BLaER1 (cell line): ENCODE results near the gene PIP4K2A.
A peak's percentile ranks its signal among the peaks of the same experiment; 100 is the strongest.

ENCODE experiments used
- H3K27ac ChIP-seq: shearing (Covaris generic); formaldehyde crosslinking; 2 replicates; pipeline ENCODE4 v1.8.1; 2022
- H3K27me3 ChIP-seq: shearing (Covaris generic); formaldehyde crosslinking; 2 replicates; pipeline ENCODE4 v1.8.1; 2022
- H3K36me3 ChIP-seq: shearing (Covaris generic); formaldehyde crosslinking; 2 replicates; pipeline ENCODE4 v1.8.1; 2022
- H3K4me1 ChIP-seq: shearing (Covaris generic); formaldehyde crosslinking; 2 replicates; pipeline ENCODE4 v1.8.1; 2022
- H3K4me2 ChIP-seq: shearing (Covaris generic); formaldehyde crosslinking; 2 replicates; pipeline ENCODE4 v1.8.1; 2022
- H3K4me3 ChIP-seq: shearing (Covaris generic); formaldehyde crosslinking; 2 replicates; pipeline ENCODE4 v1.8.1; 2022
- H3K9ac ChIP-seq: shearing (Covaris generic); formaldehyde crosslinking; 2 replicates; pipeline ENCODE4 v1.8.1; 2022
- H3K9me3 ChIP-seq: shearing (Covaris generic); formaldehyde crosslinking; 2 replicates; pipeline ENCODE4 v1.8.1; 2022
- H4K20me1 ChIP-seq: shearing (Covaris generic); formaldehyde crosslinking; 2 replicates; pipeline ENCODE4 v1.8.1; 2022
- Cebpa-rat ChIP-seq: shearing (Covaris generic); IDR thresholded peaks from 2 replicates; pipeline ENCODE4 v1.8.1; 2022

PIP4K2A gene

DNA sequence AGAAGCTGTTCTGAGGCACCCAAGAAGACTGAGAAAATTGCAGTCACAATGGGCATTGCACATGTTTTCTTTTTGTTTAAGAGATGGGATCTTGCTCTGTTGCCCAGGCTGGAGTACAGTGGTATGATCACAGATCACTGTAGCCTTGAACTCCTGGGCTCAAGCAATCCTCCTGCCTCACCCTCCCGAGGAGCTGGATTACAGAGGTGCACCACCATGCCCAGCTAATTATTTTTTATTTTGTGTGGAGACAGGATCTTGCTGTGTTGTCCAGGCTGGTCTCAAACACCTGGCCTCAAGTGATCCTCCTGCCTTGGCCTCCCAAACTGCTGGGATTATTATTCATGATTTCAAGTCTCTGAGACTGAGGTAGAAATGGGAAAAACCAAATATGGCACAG is 168.7 kb downstream of the PIP4K2A start:
- TF ChIP-seq Cebpa-rat, result no peak
- peaks cover 81% of the 10 kb centered on the region for H3K36me3 ChIP-seq
- no peaks in the 10 kb centered on the region for H3K9me3 ChIP-seq
- H3K27ac ChIP-seq, result no peak overlapping the region
- H4K20me1 ChIP-seq, result no peaks in the 10 kb centered on the region
- peaks cover 10% of the 10 kb centered on the region for H3K4me1 ChIP-seq
- no peak overlapping the region for H3K9ac ChIP-seq
- no peaks in the 10 kb centered on the region for H3K27me3 ChIP-seq
- H3K4me3 ChIP-seq, result no peak overlapping the region
- no peak overlapping the region for H3K4me2 ChIP-seq

- peak overlapping the region; percentile 15; the same call in 1 of the 2 replicates for H3K27ac ChIP-seq
- no peaks in the 10 kb centered on the region for H3K27me3 ChIP-seq
- H4K20me1 ChIP-seq, result no peaks in the 10 kb centered on the region
- H3K4me2 ChIP-seq, result peak overlapping the region; percentile 46
- no peak overlapping the region for H3K4me3 ChIP-seq
- H3K4me1 ChIP-seq, result peaks cover 20% of the 10 kb centered on the region
- H3K9ac ChIP-seq, result no peak overlapping the region
- H3K9me3 ChIP-seq, result no peaks in the 10 kb centered on the region
- H3K36me3 ChIP-seq, result peaks cover 70% of the 10 kb centered on the region
- no peak for TF ChIP-seq Cebpa-rat
These were observed 169.9 kb downstream of the PIP4K2A start for GRCh38 chr10:22544325-22545068.

GRCh38 chr10:22542773-22543172 is 171.6 kb downstream of the PIP4K2A start:
- no peaks in the 10 kb centered on the region for H4K20me1 ChIP-seq
- H3K36me3 ChIP-seq, result peaks cover 73% of the 10 kb centered on the region
- H3K4me3 ChIP-seq, result no peak overlapping the region
- TF ChIP-seq Cebpa-rat, result no peak
- H3K9ac ChIP-seq, result no peak overlapping the region
- peaks cover 28% of the 10 kb centered on the region for H3K4me1 ChIP-seq
- no peaks in the 10 kb centered on the region for H3K27me3 ChIP-seq
- no peak overlapping the region for H3K4me2 ChIP-seq
- H3K9me3 ChIP-seq, result no peaks in the 10 kb centered on the region
- no peak overlapping the region for H3K27ac ChIP-seq

DNA sequence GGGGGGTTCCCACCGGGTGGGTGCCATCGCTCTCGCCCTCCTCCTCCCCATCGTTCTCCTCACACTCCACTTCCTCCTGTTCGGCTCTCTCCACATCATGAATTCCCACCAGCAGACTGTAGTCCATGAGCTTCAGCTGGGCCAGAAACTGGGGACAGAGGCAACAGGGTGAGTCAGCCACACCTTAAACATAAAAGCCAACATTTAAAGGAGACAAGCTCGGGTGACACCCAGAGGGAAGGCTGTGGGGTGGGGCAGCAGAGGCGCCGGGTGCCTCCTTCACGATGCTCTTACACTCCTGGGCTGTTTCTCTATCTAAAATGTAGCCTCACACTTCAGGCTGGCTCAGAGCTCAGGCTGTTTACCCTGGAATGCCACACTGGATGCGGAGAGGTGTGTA is 172.5 kb downstream of the PIP4K2A start:
- no peaks in the 10 kb centered on the region for H3K27me3 ChIP-seq
- H3K4me2 ChIP-seq, result no peak overlapping the region
- peaks cover 28% of the 10 kb centered on the region for H3K4me1 ChIP-seq
- H3K9ac ChIP-seq, result no peak overlapping the region
- no peak overlapping the region for H3K27ac ChIP-seq
- TF ChIP-seq Cebpa-rat, result no peak
- H3K9me3 ChIP-seq, result no peaks in the 10 kb centered on the region
- peaks cover 75% of the 10 kb centered on the region for H3K36me3 ChIP-seq
- H3K4me3 ChIP-seq, result no peak overlapping the region
- no peaks in the 10 kb centered on the region for H4K20me1 ChIP-seq

DNA sequence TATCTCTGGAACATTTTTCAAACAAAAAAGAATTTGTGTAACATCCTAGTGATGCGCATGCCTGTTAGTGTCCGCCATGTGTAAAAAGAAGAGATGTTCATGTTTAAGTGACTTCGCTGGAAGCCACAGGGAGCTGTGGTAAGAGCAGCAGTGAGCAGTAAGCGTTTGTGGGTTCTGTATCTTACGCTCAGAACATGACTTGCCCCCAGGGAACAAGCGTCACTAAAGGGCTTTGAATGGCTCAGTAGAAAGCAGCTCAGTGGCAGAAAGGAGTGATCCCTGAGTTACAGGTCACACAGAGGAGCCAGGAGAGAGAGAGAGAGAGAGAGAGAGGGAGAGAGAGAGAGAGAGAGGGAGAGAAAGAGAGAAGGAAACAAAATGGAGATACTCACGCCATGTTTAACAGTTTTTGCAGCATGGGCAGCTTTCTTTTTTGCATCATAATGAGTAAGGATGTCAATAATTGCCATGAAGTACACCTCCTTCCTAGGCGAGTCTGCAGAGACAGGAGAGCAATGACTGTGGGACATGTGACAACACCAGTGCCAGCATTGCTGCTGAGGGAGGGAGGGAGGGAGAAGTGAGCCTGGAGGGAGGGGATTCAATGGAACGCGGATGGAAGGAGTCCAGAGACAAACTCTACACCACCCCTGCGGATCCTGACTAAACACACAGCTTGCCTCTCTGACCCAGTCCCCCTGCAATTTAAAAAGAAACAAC is 174.6 kb downstream of the PIP4K2A start:
- Histone ChIP-seq H3K4me1 (peaks cover 24% of the 10 kb centered on the region), H3K27me3 (no peaks in the 10 kb centered on the region), H4K20me1 (no peaks in the 10 kb centered on the region), H3K36me3 (peaks cover 66% of the 10 kb centered on the region), H3K4me2 (peak overlapping the region; percentile 42), H3K4me3 (no peak overlapping the region), H3K9me3 (no peaks in the 10 kb centered on the region), H3K9ac (no peak overlapping the region), H3K27ac (no peak overlapping the region)
- no peak for TF ChIP-seq Cebpa-rat

GRCh38 chr10:22537810-22538209 is 176.6 kb downstream of the PIP4K2A start:
- H4K20me1 ChIP-seq, result no peaks in the 10 kb centered on the region
- peaks cover 53% of the 10 kb centered on the region for H3K36me3 ChIP-seq
- H3K4me1 ChIP-seq, result peaks cover 19% of the 10 kb centered on the region
- H3K27ac ChIP-seq, result no peak overlapping the region
- no peaks in the 10 kb centered on the region for H3K9me3 ChIP-seq
- TF ChIP-seq Cebpa-rat, result no peak
- H3K9ac ChIP-seq, result no peak overlapping the region
- H3K4me2 ChIP-seq, result no peak overlapping the region
- no peak overlapping the region for H3K4me3 ChIP-seq
- no peaks in the 10 kb centered on the region for H3K27me3 ChIP-seq

DNA sequence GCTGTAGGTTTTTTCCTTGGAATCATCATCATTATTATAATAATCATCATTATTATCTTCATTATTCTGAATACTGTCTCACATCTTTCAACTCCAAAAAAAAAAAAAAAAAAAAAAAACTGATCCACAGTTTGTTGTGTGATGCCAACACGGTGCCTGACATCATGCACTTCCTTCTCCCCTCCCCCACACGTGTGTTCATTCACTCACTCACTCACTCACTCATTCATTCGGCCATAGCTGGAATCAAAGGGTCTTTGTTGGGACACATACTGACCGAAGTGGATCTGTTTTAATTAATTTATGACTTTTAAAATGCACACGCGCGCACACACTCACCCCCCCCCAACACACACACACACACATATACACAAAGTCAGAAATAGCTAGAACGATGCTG is 177.8 kb downstream of the PIP4K2A start:
- no peak overlapping the region for H3K4me2 ChIP-seq
- no peak overlapping the region for H3K4me3 ChIP-seq
- peaks cover 41% of the 10 kb centered on the region for H3K36me3 ChIP-seq
- no peaks in the 10 kb centered on the region for H3K9me3 ChIP-seq
- H3K4me1 ChIP-seq, result peaks cover 19% of the 10 kb centered on the region
- H3K27me3 ChIP-seq, result no peaks in the 10 kb centered on the region
- H4K20me1 ChIP-seq, result no peaks in the 10 kb centered on the region
- no peak for TF ChIP-seq Cebpa-rat
- H3K27ac ChIP-seq, result no peak overlapping the region
- H3K9ac ChIP-seq, result no peak overlapping the region

- no peaks in the 10 kb centered on the region for H3K27me3 ChIP-seq
- no peak for TF ChIP-seq Cebpa-rat
- H4K20me1 ChIP-seq, result no peaks in the 10 kb centered on the region
- H3K4me3 ChIP-seq, result no peak overlapping the region
- no peak overlapping the region for H3K4me2 ChIP-seq
- H3K9ac ChIP-seq, result no peak overlapping the region
- peaks cover 14% of the 10 kb centered on the region for H3K4me1 ChIP-seq
- peaks cover 10% of the 10 kb centered on the region for H3K9me3 ChIP-seq
- H3K36me3 ChIP-seq, result peaks cover 40% of the 10 kb centered on the region
- no peak overlapping the region for H3K27ac ChIP-seq
These were observed 179.4 kb downstream of the PIP4K2A start for GRCh38 chr10:22534849-22535604.

- H3K36me3 ChIP-seq, result 0 out of 2 replicates have a peak, but pooled peaks cover 12% of the 10 kb centered on the region
- H4K20me1 ChIP-seq, result no peaks in the 10 kb centered on the region
- H3K4me3 ChIP-seq, result no peak overlapping the region
- no peaks in the 10 kb centered on the region for H3K27me3 ChIP-seq
- no peak overlapping the region for H3K27ac ChIP-seq
- peaks cover 18% of the 10 kb centered on the region for H3K9me3 ChIP-seq
- no peak overlapping the region for H3K9ac ChIP-seq
- no peak overlapping the region for H3K4me2 ChIP-seq
- H3K4me1 ChIP-seq, result no peaks in the 10 kb centered on the region
- no peak for TF ChIP-seq Cebpa-rat
These were observed 182.9 kb downstream of the PIP4K2A start for GRCh38 chr10:22531441-22531840.

- no peak for TF ChIP-seq Cebpa-rat
- no peaks in the 10 kb centered on the region for H4K20me1 ChIP-seq
These were observed 183.4 kb downstream of the PIP4K2A start for GRCh38 chr10:22531008-22531407.

More at GRCh38 chr10:22531008-22531407, 183.4 kb downstream of the PIP4K2A start:
- Histone ChIP-seq H3K27ac (no peak overlapping the region), H3K4me2 (no peak overlapping the region), H3K9me3 (peaks cover 18% of the 10 kb centered on the region), H3K27me3 (no peaks in the 10 kb centered on the region), H3K36me3 (0 out of 2 replicates have a peak, but pooled peaks cover 8% of the 10 kb centered on the region), H3K4me1 (no peaks in the 10 kb centered on the region), H3K9ac (no peak overlapping the region), H3K4me3 (no peak overlapping the region)
